ENCODE results near the gene ZNF500.

The ZNF500 gene
- long read RNA-seq, donor 1, full-length matches to known transcripts = 9 of 9 reads
- long read RNA-seq, donor 1, partial matches to known transcripts = 0 of 9 reads
- long read RNA-seq, donor 1, other reads (novel, unspliced or antisense) = 0 of 9 reads
- long read RNA-seq, donor 2, transcript ZNF500-207 (1 exons, 2,397 nt) = major isoform, 6 of 6 reads
- long read RNA-seq, donor 2, partial matches to known transcripts = 0 of 6 reads
- long read RNA-seq, donor 2, other reads (novel, unspliced or antisense) = 0 of 6 reads
- long read RNA-seq, donor 3, transcript ZNF500-207 (1 exons, 2,397 nt) = major isoform, 5 of 5 reads
- long read RNA-seq, donor 3, partial matches to known transcripts = 0 of 5 reads
- long read RNA-seq, donor 3, other reads (novel, unspliced or antisense) = 0 of 5 reads
- long read RNA-seq, donor 4, full-length matches to known transcripts = 13 of 13 reads
- long read RNA-seq, donor 4, partial matches to known transcripts = 0 of 13 reads
- long read RNA-seq, donor 4, other reads (novel, unspliced or antisense) = 0 of 13 reads
- long read RNA-seq, donor 5, full-length matches to known transcripts = 5 of 5 reads
- long read RNA-seq, donor 5, partial matches to known transcripts = 0 of 5 reads
- long read RNA-seq, donor 5, other reads (novel, unspliced or antisense) = 0 of 5 reads
- long read RNA-seq, donor 6, full-length matches to known transcripts = 8 of 8 reads
- long read RNA-seq, donor 6, partial matches to known transcripts = 0 of 8 reads
- long read RNA-seq, donor 6, other reads (novel, unspliced or antisense) = 0 of 8 reads
- long read RNA-seq, donor 7 = 0 reads
- long read RNA-seq, donor 8, full-length matches to known transcripts = 6 of 6 reads
- long read RNA-seq, donor 8, partial matches to known transcripts = 0 of 6 reads
- long read RNA-seq, donor 8, other reads (novel, unspliced or antisense) = 0 of 6 reads

DNA sequence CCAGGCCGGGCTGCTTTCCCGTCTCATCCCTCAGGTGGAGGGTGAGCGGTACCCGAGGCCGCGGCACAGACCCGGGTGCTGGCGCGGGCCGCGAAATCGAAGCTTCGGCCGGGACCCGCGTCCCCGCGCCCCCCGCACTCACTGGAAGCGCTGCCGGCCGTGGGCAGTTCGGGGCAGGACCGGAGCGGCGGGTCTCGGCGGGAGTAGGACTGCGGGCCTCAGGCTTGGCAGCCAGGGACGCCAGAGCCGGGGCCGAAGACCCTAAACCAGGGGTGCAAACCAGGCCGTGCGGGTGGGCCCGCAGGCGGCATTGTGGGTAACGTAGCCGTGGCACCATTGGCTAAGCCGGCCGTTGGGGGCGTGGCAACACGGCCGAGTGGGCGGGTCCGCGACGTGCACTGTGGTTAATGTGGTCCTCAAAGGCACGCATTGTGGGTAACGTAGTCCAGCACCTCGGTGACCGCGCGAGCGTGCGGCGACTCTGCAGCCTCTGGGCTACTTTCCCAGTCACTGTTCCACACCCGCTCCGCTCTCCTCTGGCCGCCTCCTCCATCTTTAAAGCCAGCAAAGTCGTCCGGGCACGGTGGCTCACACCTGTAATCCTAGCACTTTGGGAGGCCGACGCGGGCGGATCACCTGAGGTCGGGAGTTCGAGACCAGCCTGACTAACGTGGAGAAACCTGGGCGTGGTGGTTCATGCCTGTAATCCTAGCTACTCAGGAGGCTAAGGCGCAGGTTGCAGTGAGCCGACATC lies at the start of gene ZNF500:
Gene ZNF500, minus strand, starts transcription at position 288 of the 754 bp plus-strand sequence. CDS start 1,184 bp downstream, outside the sequence.
- peak; percentile 91 for DNase-seq

DNA sequence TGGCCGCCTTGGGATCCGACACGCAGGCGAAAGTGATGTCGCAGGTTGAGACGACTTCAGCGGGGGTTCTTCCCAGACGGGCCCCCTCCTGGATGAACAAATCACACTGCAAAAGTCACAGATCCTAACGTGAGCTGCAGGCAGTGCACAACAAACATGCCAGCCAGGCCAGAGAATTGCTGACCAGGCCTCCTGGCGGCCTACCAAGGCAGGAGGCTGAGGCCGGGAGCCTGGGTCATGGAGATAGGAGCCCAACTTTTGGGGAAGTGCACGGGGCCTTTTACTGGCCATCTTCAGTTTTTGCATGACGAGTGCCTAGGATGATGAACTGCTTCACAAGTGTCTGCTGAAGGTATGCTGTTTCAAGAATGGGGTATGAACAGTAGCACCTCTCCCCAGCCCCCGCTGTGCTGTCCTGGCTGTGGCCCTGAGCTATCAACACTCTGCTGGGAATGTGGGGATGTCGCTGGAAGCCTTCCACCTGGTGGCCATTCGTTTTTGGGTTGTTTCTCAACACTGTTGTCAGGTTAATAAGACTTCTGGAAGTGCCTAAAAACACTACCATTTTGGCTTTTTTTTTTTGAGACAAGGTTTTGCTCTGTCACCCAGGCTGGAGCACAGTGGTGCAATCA lies 47.7 kb upstream of the ZNF500 start:
- DNase-seq = no peak

DNA sequence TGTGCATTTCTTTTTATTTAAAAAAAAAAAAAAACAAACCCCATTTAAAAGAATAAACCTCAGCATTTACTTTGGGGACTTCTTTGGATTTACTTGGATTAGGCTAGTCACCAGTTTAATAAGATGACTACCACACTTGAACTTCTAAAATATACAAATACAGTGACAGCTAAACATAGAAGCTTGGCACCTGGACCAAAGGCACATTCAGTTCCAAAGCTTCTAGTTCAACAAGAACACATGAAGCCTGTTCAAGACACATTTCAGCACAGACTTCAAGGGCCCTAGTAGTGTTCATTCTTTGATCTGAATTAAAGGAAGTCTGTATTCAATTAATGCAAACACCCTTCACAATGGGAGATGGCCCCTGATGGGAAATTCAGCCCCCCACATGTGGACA lies 47.1 kb upstream of the ZNF500 start:
- no peak for DNase-seq

DNA sequence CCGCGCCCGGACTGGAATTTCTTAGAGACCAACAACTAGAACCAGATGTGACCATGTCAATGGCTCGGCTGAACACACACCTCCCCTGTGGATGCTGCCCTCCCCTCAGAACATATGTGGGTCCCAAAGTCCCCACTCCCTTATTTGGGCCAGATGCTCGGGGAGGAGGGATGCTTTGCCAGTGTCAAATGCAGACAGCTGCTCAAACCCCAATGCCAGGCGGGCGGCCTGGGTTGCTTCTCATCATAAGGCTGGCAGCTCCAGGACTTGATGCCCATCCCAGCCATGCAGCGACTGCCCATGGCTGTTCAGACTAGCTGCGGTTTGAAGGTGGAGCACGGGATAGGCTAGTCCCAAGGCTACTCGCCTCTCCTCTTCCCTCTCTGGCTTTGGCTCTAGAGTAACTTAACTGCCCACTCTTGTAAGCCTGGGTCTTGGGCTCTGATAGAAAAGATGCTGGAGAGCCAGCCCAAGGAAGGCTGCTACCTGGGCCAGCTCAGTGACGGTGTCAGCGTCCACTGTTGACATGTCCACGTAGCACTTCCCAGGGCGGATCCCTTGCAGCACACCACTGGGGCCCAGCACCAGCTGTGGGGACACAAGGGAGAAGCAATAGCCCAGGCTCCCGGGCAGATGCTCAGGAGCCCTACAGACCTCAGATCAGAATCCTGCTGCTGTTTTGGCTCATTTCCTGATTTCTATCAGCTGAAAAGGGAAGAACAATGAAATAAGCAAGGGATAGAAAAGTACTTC lies 46.5 kb upstream of the ZNF500 start:
- DNase-seq = no peak

DNA sequence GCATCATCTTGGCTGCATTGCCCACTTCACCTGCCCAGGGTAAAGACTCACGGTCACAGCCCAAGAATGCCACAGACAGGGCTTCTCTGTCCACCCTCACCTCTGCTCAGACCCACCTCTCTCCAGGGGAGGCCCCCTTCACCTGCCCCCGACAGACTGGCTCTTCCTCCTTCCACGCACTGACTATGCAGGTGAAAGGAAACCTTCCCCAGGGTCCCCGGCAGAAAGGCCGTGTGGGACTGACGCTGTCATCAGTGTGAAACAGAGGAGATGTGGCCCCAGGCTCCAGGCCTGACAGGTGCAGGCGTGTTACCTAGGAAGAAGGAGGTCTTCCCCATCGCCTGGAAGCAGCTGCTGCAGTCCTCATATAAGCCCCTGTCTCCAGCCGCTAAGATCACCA lies 44.8 kb upstream of the ZNF500 start:
- DNase-seq = no peak

DNA sequence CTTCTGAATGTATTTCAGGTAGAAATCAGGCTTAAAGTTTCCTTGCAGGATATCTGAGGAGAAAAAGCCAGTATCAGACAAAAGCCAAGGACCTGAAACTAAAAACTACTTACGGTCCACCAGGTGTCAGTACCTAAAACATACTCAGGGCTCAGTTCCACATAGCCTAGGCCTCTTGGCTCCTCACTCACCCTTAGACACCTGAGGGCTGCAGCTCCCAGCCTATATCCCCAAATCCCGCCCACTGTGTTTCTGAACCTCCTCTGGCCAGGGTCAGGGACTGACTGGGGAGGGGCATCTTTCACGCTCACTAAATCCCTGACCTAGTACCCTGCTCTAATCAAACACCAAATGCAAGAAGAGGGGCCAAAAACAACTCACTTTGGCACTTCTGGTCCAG lies 44.3 kb upstream of the ZNF500 start:
- no peak for DNase-seq

DNA sequence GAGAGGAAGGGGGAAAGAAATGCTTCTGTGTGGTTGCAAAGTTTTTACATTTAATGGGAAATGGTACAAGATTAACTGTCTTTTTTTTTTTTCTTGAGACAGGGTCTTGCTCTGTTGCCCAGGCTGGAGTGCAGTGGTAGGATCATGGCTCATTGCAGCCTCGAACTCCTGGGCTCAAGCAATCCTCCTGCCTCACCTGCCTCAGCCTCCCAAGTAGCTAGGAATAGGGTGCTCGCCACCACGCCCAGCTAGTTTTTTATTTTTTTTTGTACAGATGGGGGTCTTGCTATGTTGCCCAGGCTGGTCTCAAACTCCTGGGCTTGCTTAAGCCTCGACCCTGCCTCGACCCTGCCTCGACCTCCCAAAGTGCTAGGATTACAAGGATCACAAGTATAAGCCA lies 39.3 kb upstream of the ZNF500 start:
- no peak for DNase-seq

DNA sequence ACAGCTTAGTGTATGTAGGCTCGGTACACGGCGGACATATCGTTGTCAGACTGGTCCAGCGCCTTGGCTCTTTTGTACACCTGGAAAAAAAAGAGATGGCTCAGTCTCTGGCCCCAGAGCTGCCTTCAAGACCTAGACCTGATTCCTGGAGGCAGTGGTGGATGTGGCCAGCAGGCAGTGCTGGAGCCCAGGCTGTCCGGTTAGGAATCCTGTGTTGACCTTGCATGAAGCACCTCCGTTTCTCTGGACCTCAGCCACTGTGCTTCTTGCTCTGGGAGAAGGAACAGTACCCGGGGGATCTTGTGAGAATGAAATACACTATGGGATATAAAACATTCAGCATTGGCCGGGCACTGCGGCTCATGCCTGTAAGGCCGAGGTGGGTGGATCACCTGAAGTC lies 38.3 kb upstream of the ZNF500 start:
- DNase-seq = no peak

DNA sequence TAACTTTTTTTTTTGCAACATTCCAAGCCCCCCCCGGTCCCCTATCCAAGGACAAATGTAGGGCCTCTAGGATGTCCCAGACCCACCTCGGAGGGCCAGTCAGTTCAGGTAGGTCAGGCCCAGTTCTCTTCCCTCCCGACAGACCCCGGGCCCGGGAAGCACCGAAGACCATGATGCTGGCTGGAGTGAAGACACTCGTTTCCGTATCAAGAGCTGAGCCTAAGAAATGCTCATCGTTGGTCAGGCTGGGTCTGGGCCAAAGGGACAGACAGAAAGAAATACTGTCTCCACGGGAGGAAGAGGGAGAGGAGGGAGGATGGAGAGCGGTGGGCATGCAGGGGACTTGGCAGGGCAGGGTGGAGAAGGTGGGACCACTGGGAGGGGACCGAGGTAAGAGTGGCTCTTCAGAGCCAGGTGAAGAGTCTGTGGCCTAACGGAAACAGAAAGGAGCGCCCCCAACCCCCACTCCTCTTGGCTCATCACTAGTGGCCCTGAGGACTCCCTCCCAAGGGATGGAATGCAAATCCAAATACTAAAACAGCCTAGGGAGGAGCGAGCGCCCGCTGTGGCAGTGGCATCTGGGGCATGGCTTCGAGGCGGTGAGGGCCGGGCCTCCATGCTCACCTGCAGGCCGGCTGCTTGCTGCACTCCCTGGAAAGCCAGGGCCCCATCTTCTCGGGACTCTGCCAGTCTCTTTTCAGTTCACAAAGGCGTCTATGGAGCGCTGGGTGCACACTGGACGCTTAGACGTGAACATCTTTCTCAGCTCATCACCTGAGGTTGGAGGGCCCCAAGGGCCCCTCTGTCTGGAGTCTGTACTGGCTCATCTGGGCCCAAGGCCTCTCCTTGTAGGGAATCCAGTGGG lies 37.2 kb upstream of the ZNF500 start:
- DNase-seq = no peak

DNA sequence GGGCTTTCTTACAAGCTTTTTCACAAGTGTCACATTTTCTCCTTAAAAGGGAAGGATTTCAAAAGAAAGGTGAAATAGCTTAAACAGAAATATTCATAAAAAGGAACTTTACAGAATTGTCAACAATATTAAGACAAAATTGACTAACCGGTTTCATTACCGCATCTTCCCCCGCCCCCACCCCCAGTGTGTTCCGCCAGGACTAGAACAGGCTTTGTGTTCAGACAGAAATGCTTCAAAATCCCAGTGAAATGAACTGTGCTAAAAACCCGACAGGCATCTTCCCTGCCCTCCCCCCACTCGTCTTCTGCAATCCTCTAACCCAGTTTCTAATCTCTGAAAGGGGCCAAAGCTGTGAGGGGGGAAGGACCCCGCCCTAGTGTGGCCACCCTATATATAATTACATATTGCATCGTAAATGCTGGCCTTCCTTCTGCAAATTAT lies 36.5 kb upstream of the ZNF500 start:
- no peak for DNase-seq

DNA sequence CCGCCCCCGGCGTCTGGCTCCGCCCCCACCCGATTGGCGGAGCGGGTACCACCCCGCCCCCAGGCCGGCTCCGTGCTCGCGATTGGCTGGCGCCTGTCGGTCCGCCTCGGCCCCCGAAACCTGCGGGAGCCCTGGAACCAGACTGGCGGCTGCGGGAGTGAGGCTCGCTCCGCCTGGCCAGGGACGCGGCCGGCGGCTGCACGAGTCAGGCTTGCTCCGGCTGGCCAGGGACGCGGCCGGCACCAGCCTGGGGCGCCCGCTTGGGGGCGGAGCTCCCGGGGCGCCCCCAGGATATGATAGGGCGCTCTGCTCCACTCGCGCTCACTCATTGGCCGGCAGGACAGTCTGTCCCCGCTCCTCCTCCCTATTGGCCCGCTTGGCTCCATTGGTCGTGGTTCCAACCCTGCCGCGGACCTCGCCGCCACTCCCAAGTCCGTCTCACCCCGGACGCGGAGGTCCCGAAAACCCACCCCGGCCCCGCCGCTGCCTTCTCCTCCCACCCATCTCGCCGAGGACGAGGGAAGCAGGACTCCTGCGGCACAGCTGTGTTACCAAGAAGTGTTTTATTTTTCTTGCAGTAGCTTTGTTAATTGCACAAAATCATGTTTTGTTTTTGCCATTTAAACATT lies 35.8 kb upstream of the ZNF500 start:
- DNase-seq = peak; percentile 99

DNA sequence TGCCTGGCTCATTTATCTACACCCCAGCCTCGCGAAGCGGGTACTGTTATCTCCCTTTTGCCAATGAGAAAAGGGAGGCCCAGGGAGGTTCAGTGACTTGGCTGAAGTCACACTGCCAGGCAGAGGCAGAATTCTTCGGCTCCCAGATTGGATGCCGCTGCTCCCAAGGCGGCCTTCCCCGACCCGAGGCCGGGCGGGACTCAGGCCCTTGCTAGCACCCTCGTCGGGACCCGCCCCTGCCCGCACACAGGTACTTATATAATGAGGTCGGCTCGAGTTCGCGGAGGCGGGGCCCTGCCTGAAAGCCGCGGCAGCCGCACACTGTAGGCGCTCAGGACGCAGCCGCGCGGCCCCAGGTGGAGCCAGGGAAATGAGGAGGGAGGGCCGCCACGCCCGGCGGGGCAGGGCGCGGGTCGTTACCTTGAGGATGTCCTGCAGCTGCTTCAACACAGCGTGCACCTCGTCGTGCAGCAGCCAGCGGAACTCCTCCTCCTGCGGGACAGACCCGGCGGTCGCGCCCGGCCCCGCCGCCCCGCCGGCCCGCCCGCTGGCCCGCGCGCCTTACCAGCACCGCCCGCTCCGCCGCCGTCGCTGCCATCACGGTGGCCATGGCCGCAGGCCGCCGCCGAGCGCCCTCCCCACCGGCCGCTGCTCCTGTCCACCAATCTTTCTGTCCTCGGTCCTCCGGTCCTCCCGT lies 35.1 kb upstream of the ZNF500 start, which contains the start of gene ROGDI:
Gene ROGDI, minus strand, starts transcription at position 672 of the 697 bp plus-strand sequence. Its CDS starts 62 bp downstream, at position 610.
- DNase-seq = peak; percentile 87

DNA sequence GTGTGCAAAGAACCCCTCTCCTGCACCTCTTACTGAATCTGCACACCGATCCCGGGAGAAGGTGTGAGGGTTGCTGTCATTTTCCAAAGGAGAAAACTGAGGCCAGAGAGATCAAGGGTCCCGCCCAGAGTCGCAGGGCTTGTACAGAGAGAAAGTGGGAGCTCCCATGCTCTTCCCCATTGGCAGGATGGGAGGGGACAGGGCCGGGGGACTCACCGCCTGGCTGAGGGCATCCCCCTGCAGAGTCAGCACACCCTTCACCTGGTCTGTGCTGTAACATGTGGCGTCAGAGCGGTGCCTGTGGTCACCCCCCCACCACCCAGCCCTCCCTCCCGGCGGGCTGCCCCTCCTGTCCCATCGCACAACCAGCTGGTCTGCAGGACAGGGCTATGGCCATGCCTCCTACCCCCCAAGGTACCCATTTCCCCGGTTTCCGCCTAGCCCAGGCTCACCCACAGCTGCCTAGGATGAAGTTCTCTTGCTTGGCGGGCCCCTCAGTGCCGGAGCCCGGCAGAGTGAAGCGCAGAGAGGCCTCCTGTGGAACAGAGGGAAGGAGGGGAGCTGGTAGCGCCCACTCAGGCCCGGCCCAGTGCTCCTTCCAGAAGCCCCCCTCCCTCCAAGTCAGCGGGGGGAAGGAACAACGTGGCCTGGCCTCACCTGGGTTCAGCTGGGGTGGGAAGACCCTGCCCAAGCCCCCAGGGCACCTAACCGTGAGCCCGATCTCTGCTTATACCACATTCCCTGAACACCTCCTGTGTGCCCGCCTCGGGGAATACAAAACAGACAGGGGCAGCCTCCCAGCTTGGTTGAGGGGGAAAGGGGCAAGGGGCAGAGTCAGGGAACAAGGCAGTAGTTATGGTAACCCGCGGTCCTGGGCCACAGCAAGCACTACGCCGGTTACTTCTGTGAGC lies 34.3 kb upstream of the ZNF500 start:
- DNase-seq = no peak

DNA sequence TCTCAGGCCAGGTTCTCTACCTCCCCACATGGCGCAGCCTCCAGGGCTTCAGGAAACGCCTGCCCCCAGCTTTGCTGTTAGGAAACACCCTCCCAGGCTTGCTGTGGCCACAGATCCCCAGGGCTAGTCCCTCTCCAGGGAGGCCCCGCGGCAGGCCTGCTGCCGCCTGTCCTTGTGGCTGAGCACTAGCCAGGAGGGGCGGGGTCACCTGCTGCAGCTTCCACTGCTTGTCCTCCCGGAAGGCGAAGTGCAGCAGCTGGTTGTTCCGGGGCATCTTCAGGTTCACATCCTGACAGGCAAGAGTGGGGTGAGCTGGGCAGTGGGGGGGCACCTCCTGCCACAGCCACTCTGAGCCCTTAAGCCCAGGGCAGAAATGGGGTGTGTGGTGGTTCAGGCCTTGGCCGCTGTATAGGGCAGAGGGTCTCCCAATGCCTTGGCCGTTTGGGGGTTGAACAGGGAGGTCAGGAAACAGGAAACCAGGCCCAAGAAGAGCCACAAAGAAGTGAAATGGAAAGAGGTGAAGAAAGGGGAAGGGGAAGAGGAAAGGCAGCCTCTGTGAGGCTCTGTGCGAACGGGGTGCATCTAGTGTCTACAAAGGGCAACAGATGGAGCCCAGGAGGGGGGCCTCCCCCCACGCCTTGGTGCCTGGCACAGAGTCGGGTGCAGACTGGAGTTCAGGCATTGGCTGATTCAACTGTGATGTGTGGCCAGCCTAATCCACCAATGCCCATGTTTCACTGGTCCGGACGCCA lies 33.5 kb upstream of the ZNF500 start:
- DNase-seq = no peak

DNA sequence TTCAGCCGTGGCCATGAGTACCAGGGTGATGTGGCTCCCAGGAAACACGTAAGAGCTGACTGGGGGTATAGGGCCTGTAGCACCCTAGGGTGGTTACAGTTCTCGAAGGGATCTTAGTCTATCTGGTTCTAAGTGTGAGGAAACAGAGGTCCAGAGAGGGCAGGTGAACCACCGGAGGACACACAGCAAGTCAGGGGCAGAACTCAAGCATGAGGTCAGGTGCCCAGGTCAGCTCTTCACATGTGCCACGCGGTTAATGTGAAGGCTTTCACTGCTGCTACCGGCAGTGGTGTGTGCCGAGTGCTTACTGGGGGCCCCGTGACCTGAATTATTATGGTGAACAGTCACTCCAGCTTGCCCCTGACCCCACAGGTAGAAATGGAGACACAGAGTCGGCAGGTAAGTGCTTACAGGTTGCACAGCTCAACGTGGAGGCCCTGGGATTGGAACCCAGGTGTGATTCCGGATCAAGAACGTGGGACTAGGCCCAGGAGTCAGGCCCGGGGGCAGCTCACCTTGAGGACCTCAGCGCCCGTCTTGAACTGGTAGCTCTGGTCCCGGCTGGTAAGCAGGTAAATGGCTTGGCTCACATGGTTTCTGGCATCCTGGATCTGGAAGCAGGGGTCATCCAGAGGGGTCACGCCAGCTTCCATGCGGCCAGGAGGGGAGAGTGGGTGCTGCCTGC lies 32.4 kb upstream of the ZNF500 start:
- no peak for DNase-seq

DNA sequence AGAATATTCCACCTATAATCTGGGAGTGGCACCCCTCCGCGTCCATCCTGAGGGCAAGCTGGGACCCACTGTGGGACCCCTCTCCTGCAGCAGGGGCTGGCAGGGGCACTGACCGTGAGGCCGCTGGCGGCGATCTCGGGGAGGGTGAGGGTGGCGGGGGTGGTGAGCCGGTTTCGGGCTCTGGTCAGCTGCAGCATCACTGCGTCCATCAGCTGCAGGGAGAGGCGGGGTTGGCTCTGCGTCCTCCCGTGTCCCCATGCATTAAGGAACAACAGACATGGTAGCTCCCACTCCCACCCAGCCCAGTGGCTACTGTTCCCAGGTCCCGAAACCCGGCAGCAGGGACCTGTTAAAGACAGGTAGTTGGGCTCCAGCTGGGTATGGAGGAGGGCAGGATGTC lies 31.5 kb upstream of the ZNF500 start:
- no peak for DNase-seq
